ENCODE results near the gene FARP1.
"Not testable (repeated sequence)": the region's sequence is repeated elsewhere in the genome, so short reads cannot be mapped to it uniquely, and the experiment has no call there.

The FARP1 gene

DNA sequence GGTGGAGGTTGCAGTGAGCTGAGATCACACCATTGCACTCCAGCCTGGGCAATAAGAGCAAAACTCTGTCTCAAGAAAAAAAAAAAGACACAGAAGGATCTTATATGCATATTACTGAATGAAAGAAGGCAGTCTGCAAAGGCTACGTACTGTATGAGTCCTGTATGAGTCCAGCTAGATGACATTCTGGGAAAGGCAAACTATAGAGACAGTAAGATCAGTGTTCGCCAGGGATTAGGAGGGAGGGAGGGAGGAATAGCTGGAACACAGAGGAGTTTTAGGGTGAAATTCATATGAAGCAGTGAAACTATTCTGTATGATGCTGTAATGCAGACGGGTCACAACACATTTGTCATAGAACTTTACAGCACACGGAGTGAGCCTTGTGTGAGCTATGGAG is 200.1 kb downstream of the FARP1 start:
- no peak for DNase-seq

DNA sequence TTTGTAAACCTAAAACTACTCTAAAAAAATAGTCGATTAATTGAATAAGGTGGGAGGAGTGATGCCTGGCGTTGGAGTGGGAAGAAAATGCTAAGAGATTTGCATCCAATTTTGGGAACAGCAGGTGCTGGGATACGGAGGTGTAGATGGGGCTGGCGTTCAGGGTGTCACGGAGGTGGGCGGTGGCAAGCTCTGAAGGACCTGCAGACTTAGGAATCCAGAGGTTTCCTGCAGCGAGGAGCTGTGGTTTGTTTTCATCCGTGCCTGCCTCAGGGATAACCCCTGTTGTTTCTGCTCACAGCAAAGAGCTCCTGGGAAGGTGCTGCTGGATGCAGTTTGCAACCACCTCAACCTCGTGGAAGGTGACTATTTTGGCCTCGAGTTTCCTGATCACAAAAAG is 200.6 kb downstream of the FARP1 start:
- DNase-seq = no peak

DNA sequence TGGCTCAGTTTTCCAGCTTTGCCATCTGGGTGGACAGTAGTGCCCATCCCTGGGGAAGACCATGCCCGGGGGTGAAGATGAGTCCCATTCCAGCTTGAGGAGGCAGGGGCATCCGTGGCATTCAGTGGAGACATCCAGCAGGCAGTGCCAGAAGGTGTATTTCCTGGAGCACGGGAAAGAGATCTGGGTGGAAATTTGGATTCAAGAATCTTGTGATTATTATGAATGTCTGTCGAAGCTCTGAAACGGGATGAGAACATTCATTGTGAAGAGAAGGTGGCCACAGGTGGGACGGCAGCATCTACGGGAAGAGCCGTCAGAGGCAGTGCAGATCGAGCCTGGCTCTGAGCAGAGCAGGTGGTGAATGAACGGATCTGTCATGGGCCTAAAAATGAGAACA is 201.5 kb downstream of the FARP1 start:
- no peak for DNase-seq

DNA sequence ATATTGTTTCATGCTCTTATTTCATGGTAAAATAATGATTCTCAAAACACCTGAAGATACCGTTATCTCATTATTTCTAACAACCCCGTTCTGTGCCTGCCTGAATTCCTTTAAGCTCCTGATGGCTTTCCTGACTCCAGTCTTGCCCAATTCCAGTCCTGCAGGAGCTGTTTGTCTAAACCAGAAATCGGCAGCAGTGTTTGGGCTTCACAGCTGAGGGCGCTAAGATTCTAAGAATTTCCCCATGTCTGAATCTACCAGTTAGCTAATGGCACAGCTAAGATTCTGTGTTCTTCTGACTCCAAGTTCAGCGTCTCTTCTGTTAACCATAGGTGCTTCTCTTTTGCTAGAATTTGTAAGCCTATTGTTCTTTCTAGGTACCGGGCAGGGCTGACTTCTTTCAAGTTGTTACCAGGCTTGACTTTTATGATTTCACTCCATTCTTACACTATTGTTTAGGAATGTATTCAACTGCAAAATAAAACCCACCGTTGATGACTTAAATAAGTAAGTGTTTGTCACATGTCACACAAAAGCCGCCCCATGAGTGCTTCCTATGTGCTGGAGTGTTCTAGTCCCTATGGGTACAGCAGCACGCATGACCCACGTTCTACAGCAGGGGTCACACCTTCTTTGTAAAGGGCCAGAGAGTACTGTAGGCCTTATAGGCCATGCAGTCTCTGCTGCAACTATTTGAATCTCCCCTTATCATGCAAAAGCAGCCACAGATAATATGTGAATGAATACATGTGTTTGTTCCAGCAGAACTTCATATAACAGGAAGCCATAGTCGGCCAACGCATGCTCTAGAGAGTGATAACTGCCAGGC is 202.4 kb downstream of the FARP1 start:
- DNase-seq = no peak

DNA sequence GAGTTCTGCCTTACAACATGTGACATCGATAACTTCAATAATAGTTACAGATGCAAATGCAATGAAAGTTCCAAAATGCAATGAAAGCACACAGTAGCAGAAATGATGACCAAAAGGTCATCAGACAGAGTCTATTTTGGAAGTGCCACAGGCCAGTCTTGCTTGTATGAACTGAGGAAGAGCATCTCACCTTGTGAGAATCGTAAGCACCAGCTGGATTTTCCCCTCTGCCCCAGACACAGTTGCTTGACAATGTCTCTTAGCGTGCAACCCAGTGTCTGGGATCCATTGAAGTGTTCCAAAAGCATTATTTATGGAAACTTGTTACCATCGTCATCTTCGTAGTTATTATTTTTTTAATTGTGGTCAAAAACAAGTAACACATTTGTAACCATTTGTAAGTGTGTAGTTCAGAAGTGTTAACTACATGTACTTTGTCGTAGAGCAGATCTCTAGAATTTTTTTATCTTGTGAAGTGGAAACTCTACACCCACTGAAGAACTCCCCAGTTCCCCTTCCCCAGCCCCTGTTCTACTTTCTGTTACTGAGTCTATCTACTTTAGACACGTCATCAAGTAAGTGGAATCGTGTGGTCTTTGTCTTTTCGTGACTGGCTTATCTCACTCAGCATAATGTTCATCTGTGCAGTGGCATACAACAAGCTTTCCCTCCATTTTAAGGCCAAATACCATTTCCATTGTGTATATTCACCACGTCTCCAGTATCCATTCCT is 204.2 kb downstream of the FARP1 start:
- no peak for DNase-seq

DNA sequence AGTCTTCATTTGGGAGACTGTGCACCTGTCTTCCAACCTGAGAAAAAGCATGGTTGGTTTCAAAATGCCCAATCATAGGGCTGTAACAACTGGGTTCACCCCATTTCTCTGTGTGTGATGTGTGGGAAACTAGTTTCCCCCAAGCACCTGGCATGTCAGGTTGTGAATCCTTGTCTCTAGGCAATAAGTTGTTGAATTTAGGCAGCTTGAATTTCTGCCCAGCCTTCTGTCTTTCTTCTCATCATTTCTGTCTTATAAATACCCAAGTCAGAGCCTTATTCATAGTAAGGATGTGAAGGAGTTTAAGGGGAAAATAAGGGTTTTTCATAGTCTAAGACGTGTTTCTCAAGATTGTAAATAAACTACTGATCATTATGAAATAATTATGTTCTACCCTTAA is 204.9 kb downstream of the FARP1 start:
- DNase-seq = no peak

DNA sequence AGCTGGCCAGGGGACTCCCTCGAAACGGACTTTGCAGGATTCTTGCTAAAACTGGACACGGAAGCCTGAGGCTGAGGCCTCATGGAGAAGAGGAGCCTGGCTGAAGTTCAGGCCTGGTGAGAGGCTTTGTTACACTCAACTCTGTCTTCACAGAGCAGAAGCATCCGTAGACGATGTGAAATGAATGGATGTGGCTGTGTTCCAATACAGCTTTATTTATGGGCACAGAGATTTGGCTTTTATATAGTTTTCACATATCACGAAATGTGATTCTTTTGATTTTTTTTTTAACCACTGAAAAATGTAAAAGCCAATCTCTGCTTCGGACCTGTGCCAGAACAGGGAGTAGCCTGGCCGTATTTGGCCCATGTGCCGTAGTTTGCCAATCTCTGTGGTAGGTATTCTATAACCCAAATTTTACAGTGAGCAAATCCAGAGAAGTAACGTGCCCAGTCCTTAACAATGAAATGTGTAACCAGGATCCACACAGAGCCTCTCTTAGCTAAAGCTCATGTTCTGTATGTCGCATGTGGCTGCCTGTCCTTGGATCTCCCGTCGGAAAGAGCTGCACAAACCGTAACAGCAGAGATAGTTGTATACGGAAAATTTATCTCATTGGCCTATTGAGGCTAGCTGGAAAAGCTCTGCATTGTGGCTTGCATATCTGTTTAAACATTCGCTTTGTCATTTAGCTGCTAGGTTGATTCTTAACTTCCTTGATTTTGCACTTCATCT is 205.7 kb downstream of the FARP1 start:
- DNase-seq = no peak

DNA sequence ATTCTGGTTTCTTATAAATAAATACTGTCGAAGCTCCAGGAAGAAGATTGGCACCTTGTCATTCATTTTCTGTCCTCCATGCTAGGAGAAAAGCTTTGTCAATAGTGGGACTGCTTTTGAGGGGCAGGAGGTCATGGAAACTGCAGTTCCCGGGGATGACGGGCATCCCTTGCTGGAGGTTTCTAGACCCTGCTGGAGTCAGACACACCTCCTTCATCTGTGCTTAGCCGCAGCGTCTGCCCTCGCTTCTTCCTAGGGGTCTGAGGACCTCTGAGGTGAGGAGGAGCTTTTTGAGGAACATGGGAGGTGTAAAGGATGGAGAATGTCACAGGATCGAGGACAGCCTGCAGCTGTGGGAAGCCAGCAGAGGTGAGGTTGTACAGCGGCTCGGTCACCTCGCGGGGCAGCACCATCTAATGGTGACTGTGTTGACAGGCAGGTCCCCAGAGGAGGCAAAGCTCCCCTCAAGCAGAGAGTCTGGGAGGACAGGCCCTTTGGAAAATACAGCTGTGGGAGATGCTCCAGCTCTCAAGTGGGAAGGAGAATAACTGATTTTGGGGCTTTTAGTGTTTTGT is 206.9 kb downstream of the FARP1 start:
- no peak for DNase-seq

DNA sequence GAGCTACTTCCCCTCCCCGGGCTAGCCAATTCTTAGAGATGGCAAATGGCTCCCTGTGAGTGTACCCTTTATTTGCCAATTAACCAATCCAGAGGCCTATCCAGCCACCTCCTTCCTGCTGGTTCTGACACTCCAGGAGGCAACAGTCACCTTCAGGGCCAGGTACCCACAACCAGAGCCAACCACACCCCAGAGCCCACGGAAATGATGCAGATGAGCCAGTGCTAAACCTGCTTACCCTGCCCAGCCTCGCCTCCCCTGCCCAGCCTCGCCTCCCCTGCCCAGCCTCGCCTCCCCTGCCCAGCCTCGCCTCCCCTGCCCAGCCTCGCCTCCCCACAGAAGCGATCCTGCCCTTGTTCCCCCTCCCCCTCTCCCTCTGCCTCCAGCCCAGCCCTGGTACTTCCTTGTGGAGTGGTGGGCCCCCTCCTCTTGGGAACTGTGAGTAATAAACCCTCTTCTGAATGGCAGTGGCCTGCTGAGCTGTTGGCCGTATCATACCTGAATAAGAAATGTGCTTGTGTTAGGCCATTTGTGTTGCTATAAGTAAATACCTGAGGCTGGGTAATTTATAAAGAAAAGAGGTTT is 207.9 kb downstream of the FARP1 start:
- DNase-seq = no peak

DNA sequence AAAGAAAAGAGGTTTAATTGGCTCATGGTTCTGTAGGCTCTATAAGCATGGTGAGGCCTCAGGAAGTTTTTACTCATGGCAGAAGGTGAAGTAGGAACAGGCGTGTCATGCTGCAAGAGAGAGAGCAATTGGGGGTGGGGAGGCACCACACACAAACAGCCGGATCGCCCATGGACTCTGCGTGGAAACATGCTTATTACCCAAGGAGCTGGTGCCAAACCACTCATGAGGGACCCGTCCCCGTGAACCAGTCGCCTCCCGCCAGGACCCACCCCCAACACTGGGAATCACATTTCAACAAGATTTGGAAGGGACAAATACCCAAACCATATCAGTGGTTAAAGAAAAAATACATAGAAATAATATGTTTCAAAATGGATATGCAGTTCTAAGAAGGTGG is 208.7 kb downstream of the FARP1 start:
- DNase-seq = no peak

DNA sequence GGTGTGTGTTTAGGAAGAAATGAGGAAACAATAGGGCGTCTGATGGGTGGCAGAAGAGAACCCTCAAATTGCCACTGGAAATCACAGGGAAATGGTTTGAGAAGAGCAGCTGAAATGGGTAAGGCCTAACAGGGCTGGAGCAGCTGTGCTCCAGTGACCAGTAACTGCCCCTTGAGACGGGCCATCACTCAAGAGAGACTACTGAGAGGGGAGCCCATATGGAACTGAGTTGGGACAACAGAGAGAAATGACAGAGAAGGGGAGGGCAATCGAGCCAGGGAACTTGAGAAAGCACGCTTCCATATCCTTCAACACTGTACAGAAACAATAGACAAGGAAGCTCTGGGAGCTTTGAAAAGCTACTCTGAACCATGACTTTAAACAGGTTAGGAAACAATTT is 209.3 kb downstream of the FARP1 start:
- DNase-seq = no peak

DNA sequence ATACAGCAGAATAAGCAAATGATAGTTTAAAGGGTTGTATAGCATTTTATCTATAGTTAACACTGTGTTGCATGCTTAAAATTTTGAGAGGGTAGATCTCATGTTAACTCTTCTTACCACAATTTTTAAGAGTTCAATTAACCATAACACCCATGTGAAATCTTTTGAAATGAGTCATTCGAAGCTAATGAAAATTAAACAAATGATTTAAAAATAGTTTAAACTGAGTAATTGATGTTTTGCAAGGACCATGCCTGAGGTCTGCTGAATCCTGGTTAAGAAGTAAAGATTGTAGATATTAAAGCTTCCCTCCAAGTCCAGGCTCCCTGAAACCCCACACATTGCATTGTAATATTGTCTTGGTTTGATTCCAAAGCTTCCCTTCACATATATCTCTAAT is 210.9 kb downstream of the FARP1 start:
- no peak for DNase-seq

DNA sequence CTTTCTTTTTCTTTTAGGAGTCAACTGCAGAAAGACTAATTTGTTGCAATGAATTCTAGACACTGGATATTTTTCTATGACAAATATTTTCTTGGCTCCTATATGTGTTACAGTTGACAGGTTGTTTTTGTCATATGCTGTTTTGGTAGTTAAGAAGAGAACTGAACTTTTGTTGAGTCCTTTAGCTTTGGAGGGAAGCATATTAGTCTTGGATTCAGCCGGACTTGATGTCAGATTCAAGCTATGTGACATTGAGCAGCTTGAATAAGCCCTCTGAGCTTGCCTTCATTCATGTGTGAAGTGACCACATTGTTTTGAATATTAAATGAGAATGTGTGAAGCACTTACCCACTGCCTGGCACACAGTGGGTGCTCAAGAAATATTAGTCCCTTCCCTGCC is 216.0 kb downstream of the FARP1 start:
- DNase-seq = no peak

DNA sequence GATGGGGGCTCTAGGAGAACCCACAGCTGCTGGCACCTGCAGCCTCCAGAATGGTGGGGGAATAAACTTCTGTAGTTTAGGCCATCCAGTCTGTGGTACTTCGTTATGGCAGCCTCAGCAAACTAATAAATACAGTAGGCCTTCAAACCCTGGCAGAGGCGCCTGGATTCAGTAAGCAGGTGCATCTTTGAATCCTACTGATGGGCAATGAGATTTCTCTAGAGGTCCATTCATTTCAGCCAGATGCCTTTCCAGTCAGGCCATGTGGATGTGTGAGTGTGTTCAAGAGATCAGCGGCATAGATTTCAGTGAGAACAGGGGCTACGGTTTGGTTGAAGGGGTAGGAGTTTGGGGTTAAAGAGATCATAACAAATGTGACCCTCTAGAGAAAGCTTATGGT is 217.7 kb downstream of the FARP1 start:
- DNase-seq = no peak

DNA sequence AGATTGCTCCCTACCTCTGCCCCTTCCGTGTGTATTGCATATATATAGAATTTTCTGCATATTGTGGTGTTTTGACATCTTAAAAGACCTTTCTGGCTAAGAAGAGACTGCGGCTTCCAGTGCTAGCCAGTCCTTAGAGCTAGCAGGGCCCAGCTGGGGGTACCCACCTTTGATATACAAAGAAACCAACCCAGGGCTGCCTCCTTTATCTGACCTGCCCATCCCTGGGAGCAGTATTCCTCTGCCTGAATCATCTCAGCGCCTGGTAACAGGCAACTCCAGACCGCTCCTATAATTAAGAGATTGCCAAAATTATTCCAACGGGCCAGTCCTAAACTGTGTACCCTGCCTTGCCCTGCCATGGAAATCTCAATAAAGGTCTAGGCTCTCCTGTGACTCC is 220.4 kb downstream of the FARP1 start:
- no peak for DNase-seq

DNA sequence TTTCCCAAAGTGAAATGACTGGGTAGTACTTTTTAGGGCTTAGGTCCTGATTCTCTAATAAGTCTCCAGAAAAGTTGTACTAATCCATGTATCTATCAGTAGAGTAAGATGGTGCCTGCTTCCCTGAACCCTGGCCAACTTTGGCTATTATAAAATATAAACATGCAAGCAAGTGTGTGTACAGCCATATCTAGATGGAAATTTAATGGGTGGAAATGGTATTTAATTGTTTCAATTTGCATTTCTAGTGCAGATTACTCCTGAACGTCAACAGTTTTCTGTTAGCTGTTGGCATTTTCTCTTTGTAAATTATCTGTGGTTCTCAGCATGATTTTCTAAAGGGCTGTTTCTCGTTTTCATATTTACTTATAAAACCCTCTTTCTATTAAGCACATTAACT is 221.3 kb downstream of the FARP1 start:
- DNase-seq = no peak

DNA sequence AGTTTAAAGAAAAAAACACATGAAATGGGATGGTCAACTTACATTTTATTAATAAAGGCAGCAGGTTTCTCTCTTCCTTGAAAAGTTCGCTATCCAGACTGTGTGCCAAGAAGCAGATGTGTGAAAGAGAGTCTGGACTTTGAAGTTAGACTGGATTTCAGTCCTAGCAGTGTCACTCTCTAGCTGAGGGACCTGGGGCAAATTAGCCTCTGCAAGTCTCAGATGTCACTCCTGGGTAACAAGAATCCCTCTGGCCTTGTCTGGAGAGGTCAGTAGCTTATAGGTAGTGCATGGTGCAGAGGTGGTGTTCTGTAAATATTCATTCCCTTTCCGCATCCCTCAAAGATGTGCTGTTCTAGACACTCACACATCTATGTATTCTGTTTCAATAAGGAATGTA is 221.8 kb downstream of the FARP1 start:
- no peak for DNase-seq

DNA sequence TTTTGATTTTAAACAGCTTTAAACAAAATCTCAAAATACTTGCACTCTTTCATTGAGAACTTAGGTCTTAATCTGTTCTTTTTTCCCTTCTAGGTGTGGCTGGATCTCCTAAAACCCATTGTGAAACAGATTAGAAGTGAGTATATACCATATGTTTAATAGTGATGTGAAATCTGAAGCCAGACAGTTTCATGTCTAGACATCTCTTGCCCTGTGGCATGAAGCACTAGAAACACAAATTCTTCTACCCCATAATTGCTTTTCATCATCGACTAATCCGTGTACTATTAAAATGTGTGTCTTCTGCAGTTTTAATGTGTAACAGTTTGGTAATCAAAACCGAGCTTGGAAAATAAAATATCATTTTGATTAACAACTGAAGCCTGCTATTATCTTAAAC is 222.4 kb downstream of the FARP1 start:
- no peak for DNase-seq

DNA sequence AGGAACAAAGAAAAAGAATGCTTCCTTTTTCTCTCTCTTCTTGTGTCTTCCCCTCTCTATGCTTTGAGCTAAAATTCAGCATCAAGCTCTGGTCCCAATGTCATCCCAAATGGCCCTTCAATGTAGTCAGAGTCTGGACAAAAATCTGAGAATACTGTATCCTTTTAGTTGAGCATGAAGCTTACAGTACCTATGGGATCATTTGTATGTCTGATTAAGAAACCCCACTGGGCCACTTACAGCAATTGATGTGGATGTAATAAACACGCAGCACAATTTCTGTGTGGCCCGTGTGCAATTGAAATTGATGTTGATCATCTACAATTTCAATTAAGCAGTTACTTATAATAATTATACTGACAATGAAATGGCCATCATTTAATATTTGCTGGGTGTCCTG is 223.1 kb downstream of the FARP1 start:
- DNase-seq = no peak

DNA sequence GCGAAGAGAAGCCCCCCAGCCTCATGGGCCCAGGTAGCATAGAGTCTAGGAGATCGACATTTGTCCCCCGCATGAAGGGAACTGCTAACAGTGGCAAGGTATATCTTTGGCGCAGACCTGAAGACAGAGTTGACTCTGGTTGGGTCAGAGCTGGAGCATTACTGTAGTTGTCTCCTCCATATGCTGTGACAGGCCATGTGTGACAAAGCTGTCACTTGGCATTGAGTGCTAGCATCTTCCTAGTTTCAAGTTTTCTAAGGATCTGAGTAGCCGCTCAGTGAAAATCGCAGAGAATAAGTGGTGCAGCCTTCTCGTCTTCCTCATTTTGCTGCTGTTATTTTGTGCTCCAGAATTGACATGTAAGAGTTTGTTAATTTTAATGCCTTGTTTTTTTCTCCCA is 223.5 kb downstream of the FARP1 start:
- DNase-seq = no peak

DNA sequence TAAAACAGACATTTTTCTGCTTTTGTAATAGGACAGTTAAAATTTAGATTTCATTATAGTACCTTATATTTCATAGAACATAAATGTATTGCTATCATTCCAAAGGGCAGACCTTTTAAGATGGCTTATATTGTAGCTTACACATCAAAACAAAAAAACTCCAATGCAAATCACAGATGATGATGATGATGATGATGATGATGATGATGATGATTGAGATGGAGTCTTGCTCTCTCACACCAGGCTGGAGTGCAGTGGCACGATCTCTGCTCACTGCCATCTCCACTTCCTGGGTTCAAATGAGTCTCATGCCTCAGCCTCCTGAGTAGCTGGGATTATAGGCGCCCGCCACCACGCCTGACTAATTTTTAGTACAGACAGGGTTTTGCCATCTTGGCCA is 224.1 kb downstream of the FARP1 start:
- no peak for DNase-seq

DNA sequence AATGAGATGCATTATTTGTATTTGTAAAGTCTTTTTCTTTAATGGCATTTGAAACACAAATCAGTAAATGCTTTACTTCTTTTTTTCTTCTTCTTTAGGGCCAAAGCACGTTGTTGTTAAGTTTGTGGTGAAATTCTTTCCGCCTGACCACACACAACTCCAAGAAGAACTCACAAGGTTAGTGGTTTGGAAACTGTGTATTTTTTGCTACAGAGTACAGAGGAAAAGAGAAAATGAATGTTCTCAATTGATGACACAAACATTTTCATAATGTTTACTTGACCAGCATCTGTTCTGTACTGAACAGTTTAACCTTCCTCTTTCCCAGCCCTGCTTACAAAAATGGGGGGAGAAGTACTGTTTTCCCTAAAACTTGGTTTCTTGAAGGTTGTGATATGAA is 225.1 kb downstream of the FARP1 start:
- DNase-seq = no peak

DNA sequence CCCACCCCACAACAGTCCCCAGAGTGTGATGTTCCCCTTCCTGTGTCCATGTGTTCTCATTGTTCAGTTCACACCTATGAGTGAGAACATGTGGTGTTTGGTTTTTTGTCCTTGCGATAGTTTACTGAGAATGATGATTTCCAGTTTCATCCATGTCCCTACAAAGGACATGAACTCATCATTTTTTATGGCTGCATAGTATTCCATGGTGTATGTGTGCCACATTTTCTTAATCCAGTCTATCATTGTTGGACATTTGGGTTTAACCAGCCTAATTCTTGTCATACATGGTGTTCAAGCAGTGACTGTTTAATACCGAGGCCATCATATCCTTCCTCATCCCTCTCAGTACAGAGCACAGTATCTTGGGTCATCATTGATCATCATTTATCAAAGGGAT is 226.6 kb downstream of the FARP1 start:
- DNase-seq = not testable (repeated sequence)

All from activated naive CD4-positive, alpha-beta T cell treated with anti-CD3 and anti-CD28 coated beads, Interleukin-2, amount 50 U/mL, for 16 hours (primary cell).